Neural cell (in vitro differentiated cells): ENCODE measurements around the gene ASCC1. TPM values are rescaled to one million over a fixed set of nuclear protein-coding genes. Genes with fewer than 3 reads are reported as not detected.

Experiments
- H2AFZ ChIP-seq: fragments of 200-600, 300-800 bp; sonication (generic), shearing (Covaris generic); 2 replicates; pipeline ENCODE4 v1.6.0; 2014; ENCODE audit warnings: low read depth, mild to moderate bottlenecking, antibody characterized with exemption, low read length, moderate library complexity
- H3F3A ChIP-seq: fragments of 200-600 bp; shearing (Covaris generic); 2 replicates; pipeline ENCODE4 v1.6.1; 2016; ENCODE audit warnings: mild to moderate bottlenecking, moderate library complexity, mixed read lengths, antibody characterized with exemption, low read length; ENCODE audit not compliant: insufficient read depth, poor library complexity, severe bottlenecking
- H3K27ac ChIP-seq: fragments of 200-600, 300-800 bp; sonication (generic), shearing (Covaris generic); 2 replicates; pipeline ENCODE4 v1.5.1; 2014; ENCODE audit warnings: mild to moderate bottlenecking, low read length, moderate library complexity
- H3K27me3 ChIP-seq: fragments of 300-800, 200-600 bp; sonication (generic), shearing (Covaris generic); 2 replicates; pipeline ENCODE4 v1.6.0; 2014; ENCODE audit warnings: mild to moderate bottlenecking, low read depth, low read length, moderate library complexity; ENCODE audit not compliant: insufficient read depth
- H3K36me3 ChIP-seq: fragments of 300-800, 200-600 bp; sonication (generic), shearing (Covaris generic); 2 replicates; pipeline ENCODE4 v1.5.1; 2014; ENCODE audit warnings: mild to moderate bottlenecking, antibody characterized with exemption, low read length, moderate library complexity; ENCODE audit not compliant: insufficient read depth
- H3K4me2 ChIP-seq: fragments of 300-800, 200-600 bp; sonication (generic), shearing (Covaris generic); 2 replicates; pipeline ENCODE4 v1.6.0; 2014; ENCODE audit warnings: mild to moderate bottlenecking, low read length
- H3K4me3 ChIP-seq: fragments of 300-800, 200-600 bp; sonication (generic), shearing (Covaris generic); 2 replicates; pipeline ENCODE4 v1.5.1; 2014; ENCODE audit warnings: mild to moderate bottlenecking, low read length, moderate library complexity
- H3K79me2 ChIP-seq: fragments of 200-600 bp; shearing (Covaris generic); replicated peaks from 2 replicates; pipeline ENCODE4 v1.6.0; 2014; ENCODE audit warnings: mild to moderate bottlenecking, low read length, moderate library complexity; ENCODE audit not compliant: insufficient read depth
- H3K9ac ChIP-seq: fragments of 300-800, 200-600 bp; sonication (generic), shearing (Covaris generic); 2 replicates; pipeline ENCODE4 v1.6.1; 2016; ENCODE audit warnings: mild to moderate bottlenecking, low read length, mixed read lengths
- H3K9me2 ChIP-seq: fragments of 200-600 bp; shearing (Covaris generic); 2 replicates; pipeline ENCODE4 v1.6.1; 2016; ENCODE audit warnings: mild to moderate bottlenecking, low read length, mixed read lengths; ENCODE audit not compliant: insufficient read depth
- H3K9me3 ChIP-seq: fragments of 200-600, 300-800 bp; sonication (generic), shearing (Covaris generic); 2 replicates; pipeline ENCODE4 v1.6.1; 2016; ENCODE audit warnings: mild to moderate bottlenecking, mixed run types, low read length, moderate library complexity, mixed read lengths
- H4K20me1 ChIP-seq: fragments of 200-600 bp; shearing (Covaris generic); 2 replicates; pipeline ENCODE4 v1.6.1; 2016; ENCODE audit warnings: mild to moderate bottlenecking, mixed run types; ENCODE audit not compliant: insufficient read depth
- CTCF ChIP-seq: fragments of 450-650 bp; IDR thresholded peaks from 2 replicates; pipeline ENCODE4 v1.5.1; 2014; ENCODE audit warnings: antibody characterized with exemption, mild to moderate bottlenecking, moderate library complexity; ENCODE audit not compliant: poor library complexity, severe bottlenecking
- EP300 ChIP-seq: fragments of 450-650 bp; conservative IDR thresholded peaks from 2 replicates; pipeline ENCODE4 v1.6.1; 2014; ENCODE audit warnings: antibody characterized with exemption, mild to moderate bottlenecking, moderate library complexity; ENCODE audit not compliant: poor library complexity, severe bottlenecking
- EZH2 ChIP-seq: fragments of 200-600, 300-800 bp; shearing (Covaris generic), sonication (generic); IDR thresholded peaks from 2 replicates; pipeline ENCODE4 v1.6.1; 2014; ENCODE audit warnings: antibody characterized with exemption, low read length, borderline replicate concordance, mild to moderate bottlenecking; ENCODE audit not compliant: insufficient read depth, poor library complexity, severe bottlenecking
- MXI1 ChIP-seq: fragments of 450-650 bp; conservative IDR thresholded peaks from 2 replicates; pipeline ENCODE4 v1.6.1; 2014; ENCODE audit warnings: antibody characterized with exemption, mild to moderate bottlenecking; ENCODE audit not compliant: poor library complexity, severe bottlenecking
- POLR2AphosphoS5 ChIP-seq: IDR thresholded peaks from 2 replicates; pipeline ENCODE4 v1.6.1; 2012
- RAD21 ChIP-seq: fragments of 450-650 bp; conservative IDR thresholded peaks from 2 replicates; pipeline ENCODE4 v1.6.1; 2014; ENCODE audit warnings: antibody characterized with exemption, mild to moderate bottlenecking, moderate library complexity
- REST ChIP-seq: IDR thresholded peaks from 2 replicates; pipeline ENCODE4 v1.6.1; 2012; ENCODE audit warnings: borderline replicate concordance
- SMC3 ChIP-seq: fragments of 450-650 bp; conservative IDR thresholded peaks from 2 replicates; pipeline ENCODE4 v1.6.1; 2014; ENCODE audit warnings: antibody characterized with exemption, mild to moderate bottlenecking, moderate library complexity; ENCODE audit not compliant: poor library complexity
- TAF1 ChIP-seq: IDR thresholded peaks from 2 replicates; pipeline ENCODE4 v1.6.1; 2012; ENCODE audit warnings: low read depth
- polyA plus RNA-seq: library from polyadenylated mRNA; depleted of rRNA; stranded (reverse); fragments of >200 nt; gene quantifications from 2 replicates; pipeline ENCODE4 v1.2.3, GENCODE V29; 2014

The ASCC1 gene
- polyA plus RNA-seq, 1 donor from 2014 or later: 39.6 TPM

GRCh38 chr10:72170733-72171132 is 45.3 kb downstream of the ASCC1 start:
- TF ChIP-seq SMC3 (no peak), CTCF (no peak), EP300 (no peak), EZH2 (no peak), REST (no peak), RAD21 (no peak), POLR2AphosphoS5 (no peak), MXI1 (no peak), TAF1 (no peak)
- no peak overlapping the region for H3K9ac ChIP-seq
- H3K36me3 ChIP-seq: no peaks in the 10 kb centered on the region
- H4K20me1 ChIP-seq: no peaks in the 10 kb centered on the region
- no peaks in the 10 kb centered on the region for H3F3A ChIP-seq
- no peaks in the 10 kb centered on the region for H3K79me2 ChIP-seq
- H3K27me3 ChIP-seq: no peaks in the 10 kb centered on the region
- no peaks in the 10 kb centered on the region for H3K9me3 ChIP-seq
- H3K9me2 ChIP-seq: no peaks in the 10 kb centered on the region
- H3K4me2 ChIP-seq: no peak overlapping the region
- H2AFZ ChIP-seq: no peak overlapping the region
- H3K27ac ChIP-seq: no peak overlapping the region
- no peak overlapping the region for H3K4me3 ChIP-seq

DNA sequence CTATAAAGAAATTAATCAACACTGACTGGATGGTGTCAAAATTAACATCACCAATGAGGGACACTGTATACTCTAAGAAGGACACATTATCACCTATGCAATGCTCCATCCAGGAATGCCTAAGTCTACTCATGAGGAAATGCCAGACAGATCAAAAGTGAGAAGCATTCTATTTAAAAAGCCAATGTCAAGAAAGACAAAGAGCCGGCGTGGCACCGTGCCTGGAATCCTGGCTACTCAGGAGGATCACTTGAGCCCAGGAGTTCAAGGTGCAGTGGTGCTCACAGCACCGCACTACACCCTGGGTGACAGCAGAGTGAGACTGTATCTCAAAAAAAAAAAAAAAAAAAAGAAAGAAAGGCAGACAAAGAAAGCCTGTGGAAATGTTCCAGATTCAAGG is 45.8 kb downstream of the ASCC1 start:
- no peak overlapping the region for H3K27ac ChIP-seq
- no peak overlapping the region for H3K4me3 ChIP-seq
- H3K9ac ChIP-seq: no peak overlapping the region
- no peaks in the 10 kb centered on the region for H3K27me3 ChIP-seq
- no peaks in the 10 kb centered on the region for H3K36me3 ChIP-seq
- H4K20me1 ChIP-seq: no peaks in the 10 kb centered on the region
- H2AFZ ChIP-seq: no peak overlapping the region
- H3K9me2 ChIP-seq: no peaks in the 10 kb centered on the region
- TF ChIP-seq CTCF (no peak), TAF1 (no peak), REST (no peak), POLR2AphosphoS5 (no peak), SMC3 (no peak), EP300 (no peak), EZH2 (no peak), MXI1 (no peak), RAD21 (no peak)
- H3K9me3 ChIP-seq: no peaks in the 10 kb centered on the region
- no peak overlapping the region for H3K4me2 ChIP-seq
- H3K79me2 ChIP-seq: no peaks in the 10 kb centered on the region
- no peaks in the 10 kb centered on the region for H3F3A ChIP-seq
